BE2C (cell line): Measurements from ENCODE around the gene TAF5L.

Experiments used
- DNase-seq: peaks from one replicate; pipeline ENCODE4 v3.0.0-alpha.2; 2020
- H3K27me3 ChIP-seq: fragments of 250-450 bp; sonication (Bioruptor Pico); 2 replicates; pipeline ENCODE4 v1.5.1; 2020; ENCODE audit warnings: mild to moderate bottlenecking
- H3K36me3 ChIP-seq: fragments of 250-450 bp; sonication (Bioruptor Pico); 2 replicates; pipeline ENCODE4 v1.5.1; 2020; ENCODE audit warnings: mild to moderate bottlenecking
- H3K4me1 ChIP-seq: fragments of 250-450 bp; sonication (Bioruptor Pico); 2 replicates; pipeline ENCODE4 v1.5.1; 2020
- H3K4me3 ChIP-seq: 2 replicates; pipeline ENCODE4 v1.5.1; 2011; ENCODE audit warnings: low read depth, low read length
- H3K9me3 ChIP-seq: fragments of 250-450 bp; sonication (Bioruptor Pico); 2 replicates; pipeline ENCODE4 v1.5.1; 2020
- TF ChIP-seq, protein P1 (sequence below): IDR thresholded peaks from 2 replicates; pipeline ENCODE4 v1.5.1; 2012; ENCODE audit warnings: mild to moderate bottlenecking, low read depth, low read length

Gene TAF5L

GRCh38 chr1:229645324-229645993 lies 19.5 kb upstream of the TAF5L start:
- DNase-seq: no peak
- H3K36me3 ChIP-seq: peaks cover 94% of the 10 kb centered on the region
- H3K4me1 ChIP-seq: no peaks in the 10 kb centered on the region; the same call in 1 of the 2 replicates
- no peak overlapping the region for H3K4me3 ChIP-seq
- H3K27me3 ChIP-seq: no peaks in the 10 kb centered on the region
- TF ChIP-seq, protein P1, sequence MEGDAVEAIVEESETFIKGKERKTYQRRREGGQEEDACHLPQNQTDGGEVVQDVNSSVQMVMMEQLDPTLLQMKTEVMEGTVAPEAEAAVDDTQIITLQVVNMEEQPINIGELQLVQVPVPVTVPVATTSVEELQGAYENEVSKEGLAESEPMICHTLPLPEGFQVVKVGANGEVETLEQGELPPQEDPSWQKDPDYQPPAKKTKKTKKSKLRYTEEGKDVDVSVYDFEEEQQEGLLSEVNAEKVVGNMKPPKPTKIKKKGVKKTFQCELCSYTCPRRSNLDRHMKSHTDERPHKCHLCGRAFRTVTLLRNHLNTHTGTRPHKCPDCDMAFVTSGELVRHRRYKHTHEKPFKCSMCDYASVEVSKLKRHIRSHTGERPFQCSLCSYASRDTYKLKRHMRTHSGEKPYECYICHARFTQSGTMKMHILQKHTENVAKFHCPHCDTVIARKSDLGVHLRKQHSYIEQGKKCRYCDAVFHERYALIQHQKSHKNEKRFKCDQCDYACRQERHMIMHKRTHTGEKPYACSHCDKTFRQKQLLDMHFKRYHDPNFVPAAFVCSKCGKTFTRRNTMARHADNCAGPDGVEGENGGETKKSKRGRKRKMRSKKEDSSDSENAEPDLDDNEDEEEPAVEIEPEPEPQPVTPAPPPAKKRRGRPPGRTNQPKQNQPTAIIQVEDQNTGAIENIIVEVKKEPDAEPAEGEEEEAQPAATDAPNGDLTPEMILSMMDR: no peak
- H3K9me3 ChIP-seq: no peaks in the 10 kb centered on the region

- H3K4me3 ChIP-seq: no peak overlapping the region
- H3K36me3 ChIP-seq: peaks cover 95% of the 10 kb centered on the region
Measured at GRCh38 chr1:229643996-229644745, 18.2 kb upstream of the TAF5L start.

DNA sequence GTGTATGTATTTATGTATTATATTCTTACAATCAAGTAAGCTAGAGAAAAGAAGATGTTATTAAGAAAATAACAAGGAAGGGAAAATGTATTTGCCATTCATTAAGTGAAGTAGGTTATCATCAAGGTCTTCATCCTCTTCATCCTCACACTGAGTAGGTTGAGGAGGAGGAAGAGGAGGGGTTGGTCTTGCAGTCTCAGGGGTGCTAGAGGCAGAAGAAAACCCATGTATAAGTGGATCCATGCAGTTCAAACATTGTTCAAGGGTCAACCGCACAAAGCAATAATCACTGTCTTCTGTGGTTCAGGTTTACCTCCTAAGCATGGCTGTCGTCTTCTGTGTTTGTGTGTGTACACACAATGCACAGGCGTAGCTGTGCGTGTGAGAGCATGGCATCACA lies 17.0 kb upstream of the TAF5L start:
- TF ChIP-seq, protein P1: no peak
- no peak for DNase-seq
- peaks cover 94% of the 10 kb centered on the region for H3K36me3 ChIP-seq
- no peaks in the 10 kb centered on the region for H3K9me3 ChIP-seq
- H3K4me1 ChIP-seq: no peaks in the 10 kb centered on the region
- no peaks in the 10 kb centered on the region for H3K27me3 ChIP-seq
- no peak overlapping the region for H3K4me3 ChIP-seq

More at GRCh38 chr1:229643996-229644745, 18.2 kb upstream of the TAF5L start:
- no peaks in the 10 kb centered on the region for H3K9me3 ChIP-seq
- no peaks in the 10 kb centered on the region for H3K27me3 ChIP-seq
- no peak for DNase-seq
- TF ChIP-seq, protein P1: no peak
- no peaks in the 10 kb centered on the region; the same call in 1 of the 2 replicates for H3K4me1 ChIP-seq

- H3K36me3 ChIP-seq: peaks cover 94% of the 10 kb centered on the region
- H3K4me3 ChIP-seq: no peak overlapping the region
- H3K4me1 ChIP-seq: no peaks in the 10 kb centered on the region
- no peaks in the 10 kb centered on the region for H3K9me3 ChIP-seq
- DNase-seq: no peak
- H3K27me3 ChIP-seq: no peaks in the 10 kb centered on the region
- TF ChIP-seq, protein P1: no peak
Measured at GRCh38 chr1:229642376-229642775, 16.5 kb upstream of the TAF5L start.

GRCh38 chr1:229641306-229641705 lies 15.4 kb upstream of the TAF5L start:
- peaks cover 96% of the 10 kb centered on the region for H3K36me3 ChIP-seq
- TF ChIP-seq, protein P1: no peak
- DNase-seq: no peak
- H3K4me3 ChIP-seq: no peak overlapping the region
- no peaks in the 10 kb centered on the region for H3K4me1 ChIP-seq
- H3K9me3 ChIP-seq: no peaks in the 10 kb centered on the region
- no peaks in the 10 kb centered on the region for H3K27me3 ChIP-seq

- peaks cover 96% of the 10 kb centered on the region for H3K36me3 ChIP-seq
- TF ChIP-seq, protein P1: no peak
- no peak for DNase-seq
Measured at GRCh38 chr1:229640455-229640854, 14.5 kb upstream of the TAF5L start.

More at GRCh38 chr1:229640455-229640854, 14.5 kb upstream of the TAF5L start:
- Histone ChIP-seq H3K4me3 (no peak overlapping the region), H3K27me3 (no peaks in the 10 kb centered on the region), H3K9me3 (no peaks in the 10 kb centered on the region), H3K4me1 (no peaks in the 10 kb centered on the region)
